ENCODE data around the gene NTM. TPM values are rescaled to one million over a fixed set of nuclear protein-coding genes. Genes with fewer than 3 reads are reported as not detected.

NTM gene
- total RNA-seq, 2 donors from 2014 or later: 1.7 to 3.6 TPM

DNA sequence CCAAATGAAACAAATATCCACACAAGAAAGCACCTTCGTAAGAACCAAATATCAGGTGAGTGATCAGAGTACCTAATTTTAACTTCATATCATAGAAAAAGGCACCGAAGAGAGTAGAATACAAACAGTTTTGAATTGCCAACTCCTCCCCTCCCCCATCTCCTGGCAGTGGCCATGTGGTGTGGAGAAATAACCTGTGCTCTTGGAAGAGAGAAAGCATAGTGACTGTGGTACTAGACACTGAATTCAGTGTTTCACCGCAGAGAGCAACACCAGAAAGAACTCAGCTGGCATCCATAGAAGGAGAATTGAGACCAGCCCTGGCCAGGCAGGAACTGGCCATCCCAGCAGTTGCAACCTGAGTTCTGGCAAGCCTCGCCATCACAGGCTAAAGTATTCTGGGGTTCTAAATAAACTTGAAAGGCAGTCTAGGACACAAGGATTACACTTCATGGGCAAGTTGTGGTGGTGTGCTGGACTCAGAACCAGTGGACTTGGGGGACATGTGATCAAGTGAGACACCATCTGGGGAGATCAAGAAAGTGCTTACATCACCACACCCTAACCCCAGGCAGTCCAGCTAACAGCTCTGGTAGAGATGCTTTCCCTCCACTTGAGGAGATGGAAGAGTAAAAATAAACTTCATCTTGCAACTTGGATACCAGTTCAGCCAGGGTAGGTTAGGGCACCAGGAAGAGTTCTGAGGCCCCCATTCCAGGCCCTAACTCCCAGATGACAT lies 1003.2 kb downstream of the NTM start:
- Mint-ChIP-seq H3K27ac (no peak overlapping the region), H3K4me3 (no peak overlapping the region), H3K36me3 (ENCODE audit: low read depth) (no peaks in the 10 kb centered on the region), H3K9me3 (no peaks in the 10 kb centered on the region), H3K27me3 (ENCODE audit: insufficient read depth) (peaks cover 9% of the 10 kb centered on the region), H3K4me1 (no peaks in the 10 kb centered on the region)
- Histone ChIP-seq H3K9me3 (ENCODE audit: control insufficient read depth, low read length) (no peaks in the 10 kb centered on the region), H3K36me3 (ENCODE audit: control insufficient read depth, insufficient read depth, low read length) (no peaks in the 10 kb centered on the region), H3K27ac (ENCODE audit: low read depth, low read length) (no peak overlapping the region), H3K4me3 (ENCODE audit: low read length) (no peak overlapping the region), H3K4me1 (ENCODE audit: control insufficient read depth, insufficient read depth, low read length) (no peaks in the 10 kb centered on the region), H3K9ac (ENCODE audit: extremely low read depth, low read length, poor library complexity, severe bottlenecking) (no peak overlapping the region), H3K27me3 (ENCODE audit: control insufficient read depth, insufficient read depth, low read length, poor library complexity, severe bottlenecking) (no peaks in the 10 kb centered on the region)
- WGBS, 2 experiments (ENCODE audit: insufficient coverage in 1 of 2, insufficient read length in 1 of 2): 92 to 100% methylated on average over 1 to 4 of the region's 4 CpGs
- no peak for DNase-seq
- TF ChIP-seq, protein P1, sequence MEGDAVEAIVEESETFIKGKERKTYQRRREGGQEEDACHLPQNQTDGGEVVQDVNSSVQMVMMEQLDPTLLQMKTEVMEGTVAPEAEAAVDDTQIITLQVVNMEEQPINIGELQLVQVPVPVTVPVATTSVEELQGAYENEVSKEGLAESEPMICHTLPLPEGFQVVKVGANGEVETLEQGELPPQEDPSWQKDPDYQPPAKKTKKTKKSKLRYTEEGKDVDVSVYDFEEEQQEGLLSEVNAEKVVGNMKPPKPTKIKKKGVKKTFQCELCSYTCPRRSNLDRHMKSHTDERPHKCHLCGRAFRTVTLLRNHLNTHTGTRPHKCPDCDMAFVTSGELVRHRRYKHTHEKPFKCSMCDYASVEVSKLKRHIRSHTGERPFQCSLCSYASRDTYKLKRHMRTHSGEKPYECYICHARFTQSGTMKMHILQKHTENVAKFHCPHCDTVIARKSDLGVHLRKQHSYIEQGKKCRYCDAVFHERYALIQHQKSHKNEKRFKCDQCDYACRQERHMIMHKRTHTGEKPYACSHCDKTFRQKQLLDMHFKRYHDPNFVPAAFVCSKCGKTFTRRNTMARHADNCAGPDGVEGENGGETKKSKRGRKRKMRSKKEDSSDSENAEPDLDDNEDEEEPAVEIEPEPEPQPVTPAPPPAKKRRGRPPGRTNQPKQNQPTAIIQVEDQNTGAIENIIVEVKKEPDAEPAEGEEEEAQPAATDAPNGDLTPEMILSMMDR (conservative IDR thresholded peaks at IDR 0.05): no peak

GRCh38 chr11:132379540-132379939 lies 1009.1 kb downstream of the NTM start:
- 94 to 100% methylated on average over 3 of the region's 3 CpGs for WGBS, 2 experiments (ENCODE audit: insufficient coverage in 1 of 2, insufficient read length in 1 of 2)
- H3K27ac ChIP-seq (ENCODE audit: low read depth, low read length): no peak overlapping the region
- H3K27me3 Mint-ChIP-seq (ENCODE audit: insufficient read depth): no peaks in the 10 kb centered on the region

More at GRCh38 chr11:132379540-132379939, 1009.1 kb downstream of the NTM start:
- peaks cover 7% of the 10 kb centered on the region for H3K9me3 ChIP-seq (ENCODE audit: control insufficient read depth, low read length)
- TF ChIP-seq, protein P1 (conservative IDR thresholded peaks at IDR 0.05): no peak
- no peak overlapping the region for H3K9ac ChIP-seq (ENCODE audit: extremely low read depth, low read length, poor library complexity, severe bottlenecking)
- Mint-ChIP-seq H3K4me3 (no peak overlapping the region), H3K27ac (no peak overlapping the region), H3K36me3 (ENCODE audit: low read depth) (no peaks in the 10 kb centered on the region), H3K9me3 (peaks cover 35% of the 10 kb centered on the region), H3K4me1 (no peaks in the 10 kb centered on the region)
- H3K27me3 ChIP-seq (ENCODE audit: control insufficient read depth, insufficient read depth, low read length, poor library complexity, severe bottlenecking): no peaks in the 10 kb centered on the region
- no peak overlapping the region for H3K4me3 ChIP-seq (ENCODE audit: low read length)
- DNase-seq: no peak
- H3K4me1 ChIP-seq (ENCODE audit: control insufficient read depth, insufficient read depth, low read length): no peaks in the 10 kb centered on the region
- H3K36me3 ChIP-seq (ENCODE audit: control insufficient read depth, insufficient read depth, low read length): no peaks in the 10 kb centered on the region
